Measurements from ENCODE around the gene CARS2.

The CARS2 gene

DNA sequence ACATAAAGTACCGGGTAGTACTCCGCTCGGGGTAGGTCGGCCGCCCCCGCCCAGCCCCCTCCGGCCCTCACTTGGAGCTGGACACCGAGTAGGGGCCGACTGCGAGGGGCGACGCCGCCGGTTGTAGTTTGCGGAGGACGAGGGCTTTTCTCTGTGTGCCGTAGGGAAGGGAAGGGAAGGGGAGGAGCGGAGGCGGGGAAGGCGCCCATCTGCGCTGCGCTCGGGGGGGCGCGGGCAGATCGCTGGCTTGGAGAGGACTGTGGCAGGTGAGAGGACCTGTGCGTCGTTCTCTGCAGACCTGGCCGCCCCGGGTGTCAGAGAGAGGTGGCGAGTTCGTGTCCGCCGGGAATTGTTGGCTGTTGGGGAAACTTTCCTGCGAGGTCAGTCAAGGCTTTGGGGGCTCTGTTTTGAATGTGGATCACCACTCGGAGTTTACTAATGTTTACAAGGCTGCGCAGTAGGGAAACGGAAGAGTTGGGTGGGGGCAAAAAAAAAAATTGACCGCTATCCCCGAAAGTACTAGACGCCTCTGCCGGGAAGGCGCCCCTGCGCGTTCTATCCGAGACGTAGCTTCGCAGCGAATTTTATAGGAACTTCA is 9.0 kb upstream of the CARS2 start:
- peak overlapping the region; percentile 98 for H3K27ac ChIP-seq
- TF ChIP-seq, protein P1, sequence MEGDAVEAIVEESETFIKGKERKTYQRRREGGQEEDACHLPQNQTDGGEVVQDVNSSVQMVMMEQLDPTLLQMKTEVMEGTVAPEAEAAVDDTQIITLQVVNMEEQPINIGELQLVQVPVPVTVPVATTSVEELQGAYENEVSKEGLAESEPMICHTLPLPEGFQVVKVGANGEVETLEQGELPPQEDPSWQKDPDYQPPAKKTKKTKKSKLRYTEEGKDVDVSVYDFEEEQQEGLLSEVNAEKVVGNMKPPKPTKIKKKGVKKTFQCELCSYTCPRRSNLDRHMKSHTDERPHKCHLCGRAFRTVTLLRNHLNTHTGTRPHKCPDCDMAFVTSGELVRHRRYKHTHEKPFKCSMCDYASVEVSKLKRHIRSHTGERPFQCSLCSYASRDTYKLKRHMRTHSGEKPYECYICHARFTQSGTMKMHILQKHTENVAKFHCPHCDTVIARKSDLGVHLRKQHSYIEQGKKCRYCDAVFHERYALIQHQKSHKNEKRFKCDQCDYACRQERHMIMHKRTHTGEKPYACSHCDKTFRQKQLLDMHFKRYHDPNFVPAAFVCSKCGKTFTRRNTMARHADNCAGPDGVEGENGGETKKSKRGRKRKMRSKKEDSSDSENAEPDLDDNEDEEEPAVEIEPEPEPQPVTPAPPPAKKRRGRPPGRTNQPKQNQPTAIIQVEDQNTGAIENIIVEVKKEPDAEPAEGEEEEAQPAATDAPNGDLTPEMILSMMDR (IDR thresholded peaks at IDR 0.05), result no peak
- no peak for TF ChIP-seq ZFX (IDR thresholded peaks at IDR 0.05; ENCODE audit: borderline replicate concordance)

DNA sequence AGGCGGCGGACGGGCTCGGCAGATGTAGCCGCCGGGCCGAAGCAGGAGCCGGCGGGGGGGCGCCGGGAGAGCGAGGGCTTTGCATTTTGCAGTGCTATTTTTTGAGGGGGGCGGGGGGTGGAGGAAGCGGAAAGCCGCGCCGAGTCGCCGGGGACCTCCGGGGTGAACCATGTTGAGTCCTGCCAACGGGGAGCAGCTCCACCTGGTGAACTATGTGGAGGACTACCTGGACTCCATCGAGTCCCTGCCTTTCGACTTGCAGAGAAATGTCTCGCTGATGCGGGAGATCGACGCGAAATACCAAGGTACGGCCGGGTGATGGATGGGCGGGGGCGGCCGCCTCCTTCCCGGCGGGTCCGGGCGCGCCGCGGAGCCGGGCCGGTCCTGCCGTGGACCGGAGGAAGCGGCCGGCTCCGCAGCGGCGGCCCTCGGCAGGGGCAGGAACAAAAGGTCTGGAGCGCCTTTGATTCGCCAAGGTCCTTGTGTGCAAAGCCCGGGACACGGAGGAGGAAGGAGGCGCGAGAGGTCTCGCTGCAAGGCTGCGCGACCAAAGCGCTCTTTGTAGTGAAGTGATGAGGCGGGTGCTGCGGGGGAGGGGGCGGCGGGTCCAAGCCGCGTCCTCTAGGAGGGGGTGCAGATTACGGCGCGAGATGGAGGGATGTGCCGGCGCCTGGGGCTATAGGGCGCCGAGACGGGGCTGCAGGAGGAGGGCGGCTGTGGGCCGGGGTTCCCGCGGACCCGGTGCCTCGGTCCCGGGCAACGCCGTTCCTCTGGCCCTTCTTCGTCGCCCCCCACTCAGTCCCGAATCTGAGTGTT is 8.3 kb upstream of the CARS2 start:
- no peak for TF ChIP-seq ZFX (IDR thresholded peaks at IDR 0.05; ENCODE audit: borderline replicate concordance)
- TF ChIP-seq, protein P1 (IDR thresholded peaks at IDR 0.05), result no peak

DNA sequence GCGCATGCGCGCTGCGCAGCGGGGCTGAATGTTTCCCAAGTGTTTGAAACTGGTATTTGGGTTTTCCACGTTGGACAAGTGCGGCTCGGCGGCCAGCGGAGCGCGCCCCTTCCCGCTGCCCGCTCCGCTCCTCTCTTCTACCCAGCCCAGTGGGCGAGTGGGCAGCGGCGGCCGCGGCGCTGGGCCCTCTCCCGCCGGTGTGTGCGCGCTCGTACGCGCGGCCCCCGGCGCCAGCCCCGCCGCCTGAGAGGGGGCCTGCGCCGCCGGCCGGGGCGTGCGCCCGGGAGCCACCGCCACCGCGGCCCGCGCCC is 7.7 kb upstream of the CARS2 start, which contains the start of gene ING1:
Gene ING1 (plus strand): TSS at position 59 of the 311 bp plus-strand sequence. CDS start 450 bp downstream, outside the sequence.
- TF ChIP-seq, protein P1 (IDR thresholded peaks at IDR 0.05), result no peak
- TF ChIP-seq ZFX (IDR thresholded peaks at IDR 0.05; ENCODE audit: borderline replicate concordance), result no peak
- peak within 1 kb of the TSS; percentile 98 for H3K27ac ChIP-seq

More for the DNA sequence above, 8.3 kb upstream of the CARS2 start:
- H3K27ac ChIP-seq, result peak overlapping the region; percentile 98

DNA sequence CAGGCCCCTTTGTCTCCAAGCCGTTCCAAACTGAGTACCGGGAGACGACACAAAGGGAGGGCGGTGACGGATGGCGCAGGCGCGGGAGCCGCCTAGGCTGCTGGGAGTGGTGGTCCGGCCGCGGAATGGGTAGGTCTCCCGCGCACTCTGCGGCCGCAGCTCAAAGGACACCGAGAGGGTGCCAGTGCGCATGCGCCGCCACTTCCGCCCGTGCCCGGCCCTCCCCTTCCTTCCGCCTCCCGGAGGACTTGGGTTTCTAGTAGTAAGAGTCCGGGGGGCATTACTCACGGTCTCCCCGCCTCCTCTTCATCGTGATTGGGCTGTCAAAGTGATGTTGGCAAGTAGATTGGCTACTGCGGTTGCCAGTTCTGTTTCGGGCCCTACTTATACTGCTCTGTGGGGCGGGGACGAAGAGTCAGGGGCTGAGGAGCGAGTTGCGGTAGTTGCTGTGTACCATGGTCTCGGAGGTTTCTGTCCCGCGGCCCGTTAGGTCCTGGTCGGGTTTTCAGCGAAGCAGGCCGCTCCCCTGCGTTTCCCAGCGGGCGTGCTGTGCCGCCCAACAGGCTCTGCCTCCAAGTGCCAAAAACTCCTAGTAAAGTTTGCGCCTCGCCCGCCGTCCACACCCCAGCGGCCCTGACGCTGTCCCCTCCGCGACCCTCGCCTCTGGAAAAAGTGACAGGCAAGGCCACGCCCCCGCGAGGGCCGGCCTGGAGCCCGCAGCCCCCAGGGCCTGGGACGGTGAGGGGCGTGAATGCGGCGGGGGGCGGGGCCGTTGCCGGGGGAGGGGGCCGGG is 7.1 kb upstream of the CARS2 start:
- TF ChIP-seq ZFX (IDR thresholded peaks at IDR 0.05; ENCODE audit: borderline replicate concordance), result no peak
- TF ChIP-seq, protein P1 (IDR thresholded peaks at IDR 0.05), result no peak
- peak overlapping the region; percentile 98 for H3K27ac ChIP-seq

DNA sequence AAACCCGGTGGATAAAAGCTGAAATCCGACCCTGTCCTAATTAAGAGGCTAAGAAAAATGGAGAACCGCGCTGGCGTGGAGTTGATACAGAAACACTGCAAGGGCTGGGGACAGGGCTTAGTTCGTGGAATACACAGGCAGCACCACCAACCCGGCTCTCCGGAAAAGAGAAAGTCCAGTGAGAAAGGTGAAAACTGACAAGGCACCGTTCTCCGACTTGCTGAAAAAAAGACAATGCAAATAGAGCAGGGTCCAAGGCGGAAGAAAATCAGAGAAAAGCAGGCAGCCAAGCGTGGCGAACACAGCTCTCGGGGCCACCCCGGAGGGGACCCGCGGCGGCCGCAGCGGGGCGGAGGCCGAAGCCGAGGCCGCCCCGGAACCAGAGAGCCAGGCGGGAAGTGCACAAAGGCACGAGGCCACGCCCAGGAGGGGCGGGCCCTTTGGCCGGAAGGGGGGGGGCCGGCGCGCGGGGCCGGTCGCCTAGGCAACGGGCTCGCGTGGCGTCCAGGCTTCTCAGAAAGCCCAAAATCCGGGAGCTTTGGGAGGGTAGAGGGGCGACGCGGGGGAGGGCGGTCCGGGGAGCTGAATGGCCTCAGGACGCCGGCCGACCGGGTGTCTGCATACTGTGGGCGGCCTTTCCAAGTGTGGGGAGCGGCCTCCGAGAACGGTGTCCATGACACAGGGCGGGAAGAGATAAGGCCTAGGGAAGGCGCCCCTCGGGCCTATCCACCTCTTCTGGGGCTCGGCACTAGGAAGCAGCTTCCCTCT is 6.3 kb upstream of the CARS2 start:
- no peak for TF ChIP-seq ZFX (IDR thresholded peaks at IDR 0.05; ENCODE audit: borderline replicate concordance)
- TF ChIP-seq, protein P1 (IDR thresholded peaks at IDR 0.05), result no peak
- peak overlapping the region; percentile 98 for H3K27ac ChIP-seq

DNA sequence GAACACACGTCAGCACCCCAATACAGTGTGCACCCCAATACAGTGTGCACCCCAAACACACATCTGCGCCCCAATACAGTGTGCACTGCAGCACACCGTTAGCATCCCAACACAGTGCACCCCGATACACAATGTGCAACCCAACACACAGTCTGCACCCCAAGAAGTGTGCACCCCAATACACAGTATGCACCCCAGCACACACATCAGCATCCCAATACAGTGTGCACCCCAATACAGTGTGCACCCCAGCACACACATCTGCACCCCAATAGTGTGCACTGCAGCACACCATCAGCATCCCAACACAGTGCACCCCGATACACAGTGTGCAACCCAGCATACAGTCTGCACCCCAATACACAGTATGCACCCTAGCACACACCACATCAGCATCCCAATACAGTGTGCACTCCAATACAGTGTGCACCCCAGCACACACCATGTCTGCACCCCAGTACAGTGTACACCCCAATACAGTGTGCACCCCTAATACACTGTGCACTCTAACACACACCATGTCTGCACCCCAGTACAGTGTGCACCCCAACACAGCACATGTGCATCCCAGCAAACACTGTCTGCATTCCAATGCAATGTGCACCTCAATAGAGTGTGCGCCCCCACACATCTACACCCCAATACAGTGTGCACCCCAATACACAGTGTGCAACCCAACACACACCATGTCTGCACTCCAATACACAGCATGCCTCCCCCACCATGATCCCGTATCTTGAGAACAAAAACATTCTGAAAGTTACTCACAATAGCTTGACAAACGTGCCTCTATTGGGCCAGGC is 855 bp upstream of the CARS2 start:
- peak overlapping the region; percentile 66 for H3K27ac ChIP-seq
- TF ChIP-seq, protein P1 (IDR thresholded peaks at IDR 0.05), result no peak
- no peak for TF ChIP-seq ZFX (IDR thresholded peaks at IDR 0.05; ENCODE audit: borderline replicate concordance)

All from 22Rv1 (cell line).